Measurements from ENCODE around the gene FILIP1. TPM values are rescaled to one million over a fixed set of nuclear protein-coding genes. Genes with fewer than 3 reads are reported as not detected.

FILIP1 gene
- total RNA-seq, 3 donors from 2014 or later = 2.9 to 4.3 (median 4.3) TPM

DNA sequence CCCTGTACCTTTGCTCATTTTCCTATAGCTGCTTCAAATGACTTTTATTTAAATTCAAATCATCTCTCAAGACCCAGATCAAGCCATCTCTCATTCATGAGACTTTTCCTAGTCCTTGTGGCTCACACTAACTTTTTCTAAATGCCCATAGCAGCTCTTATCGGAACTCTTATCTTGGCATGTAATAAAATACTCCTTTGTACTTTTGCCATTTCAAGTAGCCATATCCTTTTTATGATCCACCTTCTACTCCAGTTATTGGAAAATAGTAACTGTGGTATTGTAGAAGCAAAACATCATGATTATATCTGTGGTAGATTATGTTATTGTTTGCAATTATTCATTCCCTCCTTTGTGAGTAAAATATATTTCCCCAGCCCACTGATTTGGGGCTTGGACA lies 37.6 kb upstream of the FILIP1 start:
- H3K27me3 ChIP-seq = no peaks in the 10 kb centered on the region
- no peak for DNase-seq (ENCODE audit: low spot score in 2 of 2)
- no peak overlapping the region for H3K4me3 ChIP-seq
- no peak overlapping the region for H3K27ac ChIP-seq
- TF ChIP-seq, protein P1, sequence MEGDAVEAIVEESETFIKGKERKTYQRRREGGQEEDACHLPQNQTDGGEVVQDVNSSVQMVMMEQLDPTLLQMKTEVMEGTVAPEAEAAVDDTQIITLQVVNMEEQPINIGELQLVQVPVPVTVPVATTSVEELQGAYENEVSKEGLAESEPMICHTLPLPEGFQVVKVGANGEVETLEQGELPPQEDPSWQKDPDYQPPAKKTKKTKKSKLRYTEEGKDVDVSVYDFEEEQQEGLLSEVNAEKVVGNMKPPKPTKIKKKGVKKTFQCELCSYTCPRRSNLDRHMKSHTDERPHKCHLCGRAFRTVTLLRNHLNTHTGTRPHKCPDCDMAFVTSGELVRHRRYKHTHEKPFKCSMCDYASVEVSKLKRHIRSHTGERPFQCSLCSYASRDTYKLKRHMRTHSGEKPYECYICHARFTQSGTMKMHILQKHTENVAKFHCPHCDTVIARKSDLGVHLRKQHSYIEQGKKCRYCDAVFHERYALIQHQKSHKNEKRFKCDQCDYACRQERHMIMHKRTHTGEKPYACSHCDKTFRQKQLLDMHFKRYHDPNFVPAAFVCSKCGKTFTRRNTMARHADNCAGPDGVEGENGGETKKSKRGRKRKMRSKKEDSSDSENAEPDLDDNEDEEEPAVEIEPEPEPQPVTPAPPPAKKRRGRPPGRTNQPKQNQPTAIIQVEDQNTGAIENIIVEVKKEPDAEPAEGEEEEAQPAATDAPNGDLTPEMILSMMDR (IDR thresholded peaks at IDR 0.05) = no peak
- no peak for TF ChIP-seq POLR2AphosphoS5 (IDR thresholded peaks at IDR 0.05)
- no peak for TF ChIP-seq POLR2A (IDR thresholded peaks at IDR 0.05)
- H3K4me1 ChIP-seq = no peaks in the 10 kb centered on the region
- intact Hi-C loops (cut with DNase I; ENCODE audit: low total_unique reads) = no loop called here
- H3K36me3 ChIP-seq = no peaks in the 10 kb centered on the region
- no peaks in the 10 kb centered on the region for H3K9me3 ChIP-seq

DNA sequence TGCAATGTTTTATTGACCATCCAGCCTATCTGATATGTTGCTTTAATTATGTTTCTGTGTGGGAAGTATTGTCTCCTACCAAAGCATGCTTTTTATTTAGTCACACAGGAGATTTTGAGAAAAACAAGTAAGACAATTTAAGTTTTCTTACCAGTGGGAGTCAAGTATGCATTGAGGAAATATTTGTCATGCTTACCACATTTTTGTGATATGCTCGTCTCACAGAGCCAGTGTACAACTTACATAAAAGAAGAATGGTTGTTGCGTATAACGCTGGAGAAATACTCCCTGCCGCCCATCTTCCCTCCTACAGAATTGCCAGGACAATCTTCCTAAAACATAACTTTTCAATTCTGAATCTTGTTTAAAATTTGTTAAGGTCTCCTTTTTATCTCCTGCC lies 37.1 kb upstream of the FILIP1 start:
- H3K9me3 ChIP-seq = no peaks in the 10 kb centered on the region
- no peaks in the 10 kb centered on the region for H3K36me3 ChIP-seq
- H3K27me3 ChIP-seq = no peaks in the 10 kb centered on the region
- no peak overlapping the region for H3K4me3 ChIP-seq
- H3K4me1 ChIP-seq = no peaks in the 10 kb centered on the region
- no peak for DNase-seq (ENCODE audit: low spot score in 2 of 2)
- TF ChIP-seq, protein P1 (IDR thresholded peaks at IDR 0.05) = no peak
- TF ChIP-seq POLR2A (IDR thresholded peaks at IDR 0.05) = no peak
- no peak for TF ChIP-seq POLR2AphosphoS5 (IDR thresholded peaks at IDR 0.05)
- H3K27ac ChIP-seq = no peak overlapping the region
- intact Hi-C loops (cut with DNase I; ENCODE audit: low total_unique reads) = no loop called here

DNA sequence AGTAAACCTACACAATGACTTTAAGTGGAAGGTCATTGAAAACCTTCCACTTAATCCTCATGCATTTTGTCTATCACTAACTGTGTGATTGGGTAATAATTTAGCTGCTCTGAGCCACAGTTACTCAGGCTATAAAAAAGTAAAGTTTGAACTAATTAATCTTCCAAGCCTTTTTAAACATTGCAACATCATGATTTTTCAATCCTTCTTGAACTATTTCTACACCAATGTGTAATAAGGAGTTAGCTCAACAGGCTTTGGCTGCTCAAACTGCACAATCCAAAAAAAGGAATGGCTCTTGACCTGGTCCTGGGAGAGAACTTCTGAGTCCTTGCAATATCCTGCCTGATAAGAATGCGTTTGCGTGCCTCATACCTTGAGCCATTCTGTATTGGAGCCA lies 34.8 kb upstream of the FILIP1 start:
- Histone ChIP-seq H3K4me1 (no peaks in the 10 kb centered on the region), H3K27ac (no peak overlapping the region), H3K36me3 (no peaks in the 10 kb centered on the region), H3K9me3 (no peaks in the 10 kb centered on the region), H3K27me3 (no peaks in the 10 kb centered on the region), H3K4me3 (no peak overlapping the region)
- intact Hi-C loops (cut with DNase I; ENCODE audit: low total_unique reads) = no loop called here
- no peak for DNase-seq (ENCODE audit: low spot score in 2 of 2)
- TF ChIP-seq POLR2AphosphoS5 (IDR thresholded peaks at IDR 0.05) (no peak), POLR2A (IDR thresholded peaks at IDR 0.05) (no peak)
- TF ChIP-seq, protein P1 (IDR thresholded peaks at IDR 0.05) = no peak

DNA sequence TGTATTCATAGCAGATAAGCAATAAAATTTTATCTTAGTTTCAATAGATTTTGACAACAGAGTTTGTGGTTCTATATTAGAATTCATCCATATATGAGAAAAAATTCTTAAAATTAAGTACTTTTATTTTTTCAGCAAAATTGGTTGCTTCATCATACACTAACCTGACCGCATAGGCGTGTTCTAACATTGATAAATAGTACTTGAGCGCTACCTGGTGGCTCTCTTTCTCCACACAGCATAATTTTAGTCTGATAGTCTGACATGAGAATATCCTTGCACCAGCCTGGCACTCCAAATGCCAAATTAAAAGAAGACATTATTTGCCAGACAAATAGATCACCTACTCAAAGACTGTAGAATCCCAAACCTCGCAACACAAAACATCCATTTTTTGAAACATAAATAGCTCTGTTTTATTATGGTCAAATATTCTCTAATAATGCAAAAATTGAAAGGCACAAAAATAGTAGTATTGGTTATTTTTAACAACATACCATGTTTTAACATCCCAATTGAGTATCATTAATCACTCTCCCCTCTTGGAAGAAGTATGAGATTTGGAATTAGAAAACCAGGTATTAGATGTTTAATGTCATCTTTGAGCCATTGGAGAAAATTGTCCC lies 33.0 kb upstream of the FILIP1 start:
- Histone ChIP-seq H3K27ac (no peak overlapping the region), H3K27me3 (no peaks in the 10 kb centered on the region), H3K4me1 (no peaks in the 10 kb centered on the region), H3K4me3 (no peak overlapping the region), H3K9me3 (no peaks in the 10 kb centered on the region), H3K36me3 (no peaks in the 10 kb centered on the region)
- TF ChIP-seq POLR2A (IDR thresholded peaks at IDR 0.05) = no peak
- TF ChIP-seq, protein P1 (IDR thresholded peaks at IDR 0.05) = peak; percentile 43 to 82 (median 78)
- DNase-seq (ENCODE audit: low spot score in 2 of 2) = peak in 1 of 2 donors; percentile 43
- intact Hi-C loops (cut with DNase I; ENCODE audit: low total_unique reads) = no loop called here

DNA sequence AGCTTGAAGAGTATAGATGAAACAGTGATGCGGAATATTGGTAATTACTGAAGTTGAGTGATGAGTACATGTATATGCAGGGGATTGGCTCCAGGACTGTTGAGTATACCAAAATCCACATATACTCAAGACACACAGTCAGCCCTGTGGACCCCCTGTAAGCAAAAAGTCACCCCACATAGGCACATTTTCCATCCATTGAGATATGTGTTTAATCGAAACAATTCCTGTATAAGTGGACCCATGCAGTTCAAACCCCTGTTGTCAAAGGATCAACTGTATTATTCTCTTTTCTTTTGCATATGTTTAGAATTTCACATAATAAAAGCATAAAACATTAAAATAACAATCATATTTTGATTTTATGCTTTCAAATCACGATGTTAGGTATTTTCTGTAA lies 32.1 kb upstream of the FILIP1 start:
- Histone ChIP-seq H3K36me3 (no peaks in the 10 kb centered on the region), H3K27ac (no peak overlapping the region), H3K27me3 (no peaks in the 10 kb centered on the region), H3K9me3 (no peaks in the 10 kb centered on the region), H3K4me1 (no peaks in the 10 kb centered on the region), H3K4me3 (no peak overlapping the region)
- DNase-seq (ENCODE audit: low spot score in 2 of 2) = no peak
- TF ChIP-seq POLR2A (IDR thresholded peaks at IDR 0.05) (no peak), POLR2AphosphoS5 (IDR thresholded peaks at IDR 0.05) (no peak)
- TF ChIP-seq, protein P1 (IDR thresholded peaks at IDR 0.05) = no peak
- intact Hi-C loops (cut with DNase I; ENCODE audit: low total_unique reads) = no loop called here
